Kidney epithelial cell (primary cell): Measurements from ENCODE around the gene CASP3. TPM values are rescaled to one million over a fixed set of nuclear protein-coding genes. Genes with fewer than 3 reads are reported as not detected.
"Not testable (repeated sequence)": the region's sequence is repeated elsewhere in the genome, so short reads cannot be mapped to it uniquely, and the experiment has no call there.

Experiments
- DNase-seq: peaks from one replicate; pipeline ENCODE4 v3.0.0-alpha.2; 2010; ENCODE audit warnings: low read depth
- H3K27me3 ChIP-seq: 2 replicates; pipeline ENCODE4 v1.6.0; 2011; ENCODE audit warnings: low read length; ENCODE audit not compliant: control insufficient read depth, insufficient read depth
- H3K36me3 ChIP-seq: 2 replicates; pipeline ENCODE4 v1.5.1; 2011; ENCODE audit warnings: low read length; ENCODE audit not compliant: control insufficient read depth, insufficient read depth
- H3K4me3 ChIP-seq: 2 replicates; pipeline ENCODE4 v1.5.1; 2011; ENCODE audit warnings: low read depth, mild to moderate bottlenecking, control low read depth, low read length
- CTCF ChIP-seq: IDR thresholded peaks from 2 replicates; pipeline ENCODE4 v1.5.1; 2011; ENCODE audit warnings: mild to moderate bottlenecking, moderate library complexity, low read length, control low read depth, inconsistent platforms; ENCODE audit not compliant: insufficient read depth, poor library complexity, severe bottlenecking
- total RNA-seq: library from RNA; depleted of rRNA; stranded (reverse); fragments of >200 nt; gene quantifications from 2 replicates; pipeline ENCODE4 v1.2.3, GENCODE V29; 2015

CASP3 gene
- total RNA-seq, 1 donor from 2014 or later: 51.0 TPM

GRCh38 chr4:184620212-184620867, 28.9 kb downstream of the CASP3 start:
- no peak for DNase-seq
- Histone ChIP-seq H3K36me3 (no peaks in the 10 kb centered on the region), H3K4me3 (no peak overlapping the region), H3K27me3 (no peaks in the 10 kb centered on the region)
- TF ChIP-seq CTCF: no peak

- H3K27me3 ChIP-seq: no peaks in the 10 kb centered on the region
- H3K36me3 ChIP-seq: no peaks in the 10 kb centered on the region
- no peak overlapping the region for H3K4me3 ChIP-seq
- DNase-seq: no peak
- TF ChIP-seq CTCF: no peak
Measured at GRCh38 chr4:184617600-184618196, 31.5 kb downstream of the CASP3 start.

- DNase-seq: no peak
- no peak overlapping the region for H3K4me3 ChIP-seq
- no peaks in the 10 kb centered on the region for H3K27me3 ChIP-seq
- TF ChIP-seq CTCF: no peak
- H3K36me3 ChIP-seq: no peaks in the 10 kb centered on the region
Measured at GRCh38 chr4:184616633-184617551, 32.4 kb downstream of the CASP3 start.

- not testable (repeated sequence) for DNase-seq, H3K4me3 ChIP-seq, H3K36me3 ChIP-seq, H3K27me3 ChIP-seq
Measured at GRCh38 chr4:184616168-184616567, 33.1 kb downstream of the CASP3 start.

- no peak for DNase-seq
- Histone ChIP-seq H3K27me3 (no peaks in the 10 kb centered on the region), H3K4me3 (no peak overlapping the region), H3K36me3 (no peaks in the 10 kb centered on the region)
- TF ChIP-seq CTCF: no peak
Measured at GRCh38 chr4:184614509-184614908, 34.7 kb downstream of the CASP3 start.

- no peak for DNase-seq
- no peaks in the 10 kb centered on the region for H3K36me3 ChIP-seq
- no peak overlapping the region for H3K4me3 ChIP-seq
- no peaks in the 10 kb centered on the region for H3K27me3 ChIP-seq
- TF ChIP-seq CTCF: no peak
Measured at GRCh38 chr4:184613405-184613804, 35.8 kb downstream of the CASP3 start.
